ENCODE measurements around the gene UBASH3A.
"Not testable (repeated sequence)": the region's sequence is repeated elsewhere in the genome, so short reads cannot be mapped to it uniquely, and the experiment has no call there.

UBASH3A gene

DNA sequence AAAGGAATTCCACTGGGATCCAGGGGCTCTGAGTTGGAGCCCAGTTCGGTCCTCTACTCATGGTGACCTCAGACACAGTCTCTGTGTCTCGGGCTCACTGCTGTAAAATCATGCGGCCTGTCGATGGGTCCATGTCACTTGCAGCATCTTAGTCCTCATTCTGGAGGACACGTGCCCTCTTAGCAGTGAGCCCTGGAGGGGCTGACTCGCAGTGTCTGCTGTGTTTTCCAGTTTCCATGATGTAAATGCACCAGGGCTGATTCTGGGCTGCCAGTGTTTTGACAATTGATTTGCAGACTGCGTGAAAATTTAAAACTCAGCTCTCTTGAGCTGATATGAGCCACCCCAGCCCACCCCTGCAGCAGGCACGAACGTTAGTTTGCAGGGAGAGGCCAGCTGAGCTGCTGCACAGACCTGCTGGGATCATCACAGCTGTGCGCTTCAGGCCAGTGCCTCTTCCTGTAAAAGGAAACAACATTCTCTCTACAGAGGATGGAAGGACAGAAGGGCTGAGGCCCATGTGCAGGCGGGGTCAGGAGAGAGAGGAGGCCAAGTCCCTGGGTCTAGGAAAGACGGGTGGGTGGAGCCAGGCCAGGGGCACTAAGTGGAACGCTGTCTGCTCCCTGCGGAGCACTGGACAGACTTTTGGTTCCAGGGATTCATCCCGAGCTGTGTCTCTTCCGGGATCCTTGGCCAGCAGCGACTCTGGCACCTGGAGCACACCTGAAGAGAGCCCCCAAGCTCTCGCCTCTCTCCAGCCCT lies 49.7 kb downstream of the UBASH3A start:
- FAIRE-seq: no peak

DNA sequence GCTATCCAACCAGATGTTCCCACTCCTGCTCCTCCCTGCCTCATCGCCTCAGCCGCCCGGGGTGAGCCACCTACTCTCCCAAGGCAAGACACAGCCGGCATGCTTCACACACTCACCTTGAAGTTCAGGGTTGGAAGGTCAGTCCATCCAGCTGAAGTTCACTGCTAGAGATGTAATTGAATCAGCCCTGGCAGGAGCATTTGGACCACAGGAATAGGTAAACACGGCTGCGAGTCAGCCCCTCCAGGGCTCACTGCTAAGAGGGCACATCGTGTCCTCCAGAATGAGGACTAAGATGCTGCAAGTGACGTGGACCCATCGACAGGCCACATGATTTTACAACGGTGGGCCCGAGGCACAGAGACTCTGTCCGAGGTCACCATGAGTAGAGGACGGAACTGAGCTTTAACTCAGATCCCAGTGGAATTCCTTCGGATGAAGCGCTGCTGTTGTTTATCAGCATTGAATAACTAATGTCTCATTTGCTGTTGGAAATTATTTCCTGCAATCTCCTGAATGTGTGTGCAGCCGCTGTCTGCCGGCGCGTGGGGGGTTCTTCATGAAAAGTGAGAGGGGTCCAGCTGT lies 50.4 kb downstream of the UBASH3A start:
- no peak for FAIRE-seq

DNA sequence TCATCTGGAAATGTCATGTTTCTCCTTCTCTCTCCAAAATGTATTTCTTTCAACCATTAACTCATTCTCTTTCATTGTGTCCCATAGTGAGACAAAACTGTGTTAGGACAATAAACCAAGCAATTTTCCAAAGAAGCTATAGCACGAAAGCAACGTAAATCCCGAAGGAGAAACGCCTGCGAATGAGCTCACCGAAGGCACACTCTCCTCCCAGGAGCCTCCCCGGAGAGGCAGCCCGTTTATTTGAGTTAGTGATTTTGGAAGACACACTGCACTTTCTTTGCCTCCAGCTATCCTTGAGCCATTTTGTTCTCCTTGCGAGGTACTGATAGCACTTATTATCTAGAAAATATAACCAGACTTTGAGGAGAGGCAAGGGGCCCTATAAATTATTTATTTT lies 51.1 kb downstream of the UBASH3A start:
- no peak for FAIRE-seq

DNA sequence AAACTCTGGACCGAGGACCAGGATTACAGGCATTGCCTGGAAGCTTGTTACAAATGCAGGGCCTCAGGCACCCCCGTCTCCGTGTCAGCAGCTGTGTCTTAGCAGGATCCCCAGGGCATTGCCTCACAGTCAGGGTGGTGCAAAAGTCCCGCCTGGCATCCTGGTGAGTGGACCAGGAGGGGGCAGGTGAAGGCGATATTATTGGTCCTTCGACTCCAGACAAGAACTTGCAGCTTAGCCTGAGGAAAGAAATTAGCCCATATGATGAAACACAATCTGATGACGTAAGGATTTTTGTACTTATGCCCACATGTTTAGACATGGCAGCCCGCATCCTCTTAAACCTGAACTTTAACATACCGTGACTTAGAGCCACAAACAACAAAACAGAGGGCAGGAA lies 51.5 kb downstream of the UBASH3A start:
- no peak for FAIRE-seq

DNA sequence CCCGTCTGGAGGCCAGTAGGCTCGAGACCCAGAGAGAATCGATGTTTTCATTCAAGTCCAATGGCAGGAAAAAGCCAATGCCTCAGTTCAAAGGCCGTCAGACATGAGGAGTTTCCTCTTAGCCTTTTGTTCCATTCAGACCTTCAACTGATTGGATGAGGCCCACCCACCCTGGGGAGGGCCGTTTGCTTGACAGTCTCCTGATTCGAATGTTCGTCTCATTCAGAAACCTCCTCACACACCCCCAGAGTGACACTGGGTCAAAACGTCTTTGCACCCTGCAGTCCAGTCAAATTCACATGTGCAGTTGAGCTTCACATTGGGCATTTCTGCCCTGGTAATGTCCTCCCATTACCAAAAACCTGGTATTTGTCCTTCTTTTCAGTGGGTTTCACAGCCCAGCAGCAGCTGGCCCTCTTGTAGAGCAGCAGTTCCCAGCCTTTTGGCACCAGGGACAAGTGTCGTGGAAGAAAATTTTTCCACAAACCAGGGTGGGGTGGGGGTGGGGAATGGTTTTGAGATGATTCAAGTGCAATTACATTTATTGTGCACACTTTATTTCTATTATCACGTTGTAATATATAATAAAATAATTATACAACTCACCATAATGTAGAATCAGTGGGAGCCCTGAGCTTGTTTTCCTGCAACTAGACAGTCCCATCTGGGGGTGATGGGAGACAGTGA lies 52.2 kb downstream of the UBASH3A start:
- no peak for FAIRE-seq

DNA sequence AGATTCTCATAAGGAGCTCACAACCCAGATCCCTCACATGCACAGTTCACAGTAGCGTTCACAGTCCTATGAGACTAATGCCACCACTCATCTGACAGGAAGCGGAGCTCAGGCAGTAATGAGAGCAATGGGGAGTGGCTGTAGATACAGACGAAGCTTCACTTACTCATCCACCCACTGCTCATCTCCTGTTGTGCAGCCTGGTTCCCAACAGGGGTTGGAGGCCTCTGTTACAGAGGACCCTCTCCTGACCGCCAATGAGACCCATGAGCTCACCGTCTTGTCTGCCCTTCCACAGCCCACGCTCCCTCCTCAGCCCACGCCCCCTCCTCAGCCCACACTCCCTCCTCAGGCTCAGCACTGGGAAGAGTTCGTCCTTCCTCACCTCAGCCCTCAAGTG lies 52.8 kb downstream of the UBASH3A start:
- FAIRE-seq: no peak

DNA sequence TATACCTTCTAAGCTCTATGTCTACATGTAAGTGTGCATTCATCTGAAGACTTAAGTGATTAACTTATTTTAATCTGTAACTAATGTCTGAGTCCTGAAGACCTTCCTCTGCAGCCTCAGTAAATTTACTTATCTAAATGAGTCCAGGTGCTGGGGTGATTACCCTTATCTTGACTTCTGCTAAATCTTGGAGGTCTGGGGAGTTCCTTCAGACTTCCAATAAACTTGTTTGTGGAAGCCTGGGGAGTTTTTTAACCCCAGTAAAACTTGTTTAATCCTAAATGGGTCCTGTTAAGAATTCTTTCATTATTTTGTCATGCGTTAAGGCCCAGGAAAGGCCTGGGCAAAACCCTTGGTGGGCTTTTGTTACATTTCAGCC lies 55.4 kb downstream of the UBASH3A start:
- FAIRE-seq: no peak

DNA sequence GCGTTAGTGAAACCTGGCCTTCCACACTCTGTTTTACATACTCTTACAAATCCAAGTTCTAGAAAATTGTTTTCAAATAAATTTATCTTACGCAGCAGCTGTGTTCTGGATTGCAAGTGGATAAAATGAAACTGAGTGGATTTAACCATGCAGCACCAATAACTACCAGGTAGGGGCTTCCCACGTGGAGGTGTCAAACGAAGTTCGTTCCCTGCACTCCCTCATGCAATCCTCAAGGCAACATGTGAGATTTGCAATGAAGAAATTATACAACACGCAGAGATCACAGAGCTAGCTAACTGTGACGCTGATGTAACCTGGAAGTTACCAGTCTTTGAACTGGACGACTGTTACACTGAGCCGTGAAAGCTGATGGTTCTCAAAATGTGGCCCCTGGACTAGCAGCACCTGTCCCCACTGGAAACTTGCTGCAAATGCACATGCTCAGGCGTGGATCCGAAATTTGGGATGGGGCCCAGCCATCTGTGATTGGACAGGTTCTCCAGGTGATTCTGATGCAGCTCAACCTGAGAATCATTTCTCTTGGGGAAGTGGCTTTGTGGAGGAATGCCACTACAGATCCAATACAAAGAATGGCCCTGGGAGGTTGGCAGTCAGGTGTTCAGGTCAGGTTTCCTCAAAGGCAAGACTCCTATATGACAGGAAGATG lies 56.0 kb downstream of the UBASH3A start:
- no peak for FAIRE-seq

DNA sequence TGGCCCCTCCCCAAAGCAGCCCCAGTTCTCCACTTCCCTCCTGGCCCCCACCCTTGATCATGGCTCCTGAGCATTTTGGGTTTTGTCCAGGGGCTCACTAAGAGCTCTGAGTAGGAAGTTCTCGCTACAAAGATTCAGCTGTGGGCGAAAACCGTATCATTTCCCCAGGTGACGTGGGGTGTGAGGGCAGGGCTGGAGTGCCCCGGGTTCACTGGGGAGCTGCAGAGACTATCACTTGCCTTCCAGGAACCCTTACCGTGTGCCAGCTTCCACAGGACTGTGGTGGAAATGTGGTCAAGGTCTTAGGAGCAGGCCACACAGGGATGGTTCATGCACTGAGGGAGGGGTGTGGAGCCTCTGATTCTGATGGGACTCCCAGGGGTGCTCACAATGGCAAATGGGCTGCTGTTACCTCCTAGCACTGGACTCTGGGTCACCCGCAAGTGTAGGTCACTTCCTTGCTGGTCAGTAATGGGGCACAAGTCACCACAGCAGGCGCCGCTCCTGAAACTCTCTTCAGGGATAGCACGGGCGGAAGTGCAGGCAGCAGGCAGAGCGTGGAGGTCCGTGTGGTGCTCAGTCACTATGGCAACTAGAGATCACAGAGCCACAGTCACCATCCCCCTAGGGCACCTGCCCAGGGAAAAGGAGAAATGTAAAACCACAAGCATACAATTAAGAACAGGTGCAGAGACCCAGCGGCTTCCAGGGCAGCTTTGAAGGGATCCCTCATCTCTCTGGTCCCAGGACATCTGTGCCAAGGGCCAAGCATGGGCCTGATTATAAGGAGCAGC lies 56.9 kb downstream of the UBASH3A start:
- FAIRE-seq: no peak

DNA sequence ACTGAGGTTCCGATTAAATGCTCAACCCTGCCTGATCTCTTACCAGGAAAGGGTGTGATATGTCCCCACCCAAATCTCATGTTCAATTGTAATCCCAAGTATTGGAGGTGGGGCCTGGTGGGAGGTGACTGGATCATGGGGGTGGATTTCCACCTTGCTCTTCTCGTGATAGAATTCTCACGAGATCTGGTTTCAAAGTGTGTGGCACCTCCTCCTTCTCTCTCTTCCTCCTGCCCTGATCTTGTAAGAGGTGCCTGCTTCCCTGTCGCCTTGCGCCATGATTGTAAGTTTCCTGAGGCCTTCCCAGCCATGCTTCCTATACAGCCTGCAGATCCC lies 57.5 kb downstream of the UBASH3A start:
- no peak for FAIRE-seq

DNA sequence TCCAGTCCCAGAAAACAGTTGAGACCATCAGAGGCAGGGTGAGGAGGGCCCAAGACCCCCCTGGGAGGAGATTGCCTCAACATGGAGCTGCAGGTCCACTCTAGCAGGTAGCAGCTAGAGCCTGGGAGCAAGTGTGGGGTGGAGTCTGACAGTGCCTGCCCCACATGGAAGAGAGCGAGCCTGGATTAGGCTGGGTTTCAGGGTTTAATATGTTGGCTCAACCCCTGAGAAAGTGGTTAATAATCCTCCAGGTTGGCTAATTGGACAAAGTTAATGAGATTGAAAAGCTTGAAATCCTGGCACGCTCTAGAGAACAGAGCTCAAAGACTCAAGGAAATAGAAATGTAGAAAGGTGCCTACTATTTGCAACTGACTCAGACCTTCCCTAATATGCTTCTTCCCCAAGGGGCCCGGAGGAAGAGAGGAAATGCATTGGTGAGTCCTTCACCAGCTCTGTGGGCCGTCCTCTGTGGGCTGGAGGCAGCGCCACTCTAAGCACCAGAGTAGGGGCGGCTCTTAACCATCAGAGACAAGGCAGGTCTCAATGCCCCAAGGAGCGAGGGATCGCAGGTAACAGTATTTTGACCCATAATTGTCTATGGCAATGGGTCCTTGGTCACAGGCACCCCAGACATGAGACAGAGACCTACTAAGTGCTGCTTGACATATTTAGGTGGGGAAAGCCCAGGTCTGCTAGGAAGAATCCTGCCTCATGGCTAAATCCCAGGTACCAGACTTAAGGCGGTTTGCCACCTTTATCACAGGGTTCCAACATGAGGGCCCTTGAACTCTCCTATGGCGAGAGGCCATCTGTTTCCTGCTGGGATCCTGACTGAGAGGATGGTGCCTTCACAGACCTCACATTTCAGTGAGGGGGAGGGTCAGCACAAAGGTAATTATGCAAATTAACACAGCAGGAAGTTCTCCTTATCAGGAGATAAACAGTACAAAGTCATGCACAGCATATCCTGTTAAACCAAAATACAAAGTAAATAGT lies 58.5 kb downstream of the UBASH3A start:
- FAIRE-seq: no peak

DNA sequence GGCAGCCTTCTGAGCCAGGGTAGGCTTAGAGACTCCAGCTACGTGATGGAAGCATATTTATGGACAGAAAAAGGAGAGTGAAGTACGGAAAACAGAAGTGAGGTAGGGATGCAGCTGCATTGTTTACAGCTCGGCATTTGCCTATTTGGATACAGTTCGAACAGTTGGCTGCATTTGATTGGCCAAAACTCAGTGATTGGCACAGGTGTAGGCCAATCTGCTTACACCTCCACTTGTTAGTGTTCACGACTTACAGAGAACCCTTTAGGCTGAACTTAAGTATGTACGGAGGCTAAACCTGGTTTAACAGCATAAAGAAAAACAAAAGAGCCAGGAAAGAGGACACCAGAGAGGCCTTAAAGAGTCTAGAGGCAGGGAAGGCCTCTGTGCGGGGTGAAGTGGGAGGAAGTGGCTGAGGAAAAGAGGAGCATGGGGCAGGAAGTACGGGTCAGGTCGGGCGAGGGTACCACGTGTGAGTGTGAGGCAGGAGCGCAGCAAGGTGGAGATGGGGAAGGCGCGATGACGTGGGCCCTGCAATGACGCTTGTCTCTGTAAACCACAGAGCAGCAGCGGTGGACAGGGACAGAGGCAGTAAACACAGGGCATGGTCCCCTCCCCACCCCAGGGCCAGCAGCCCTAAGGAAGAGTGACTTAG lies 60.3 kb downstream of the UBASH3A start:
- no peak for FAIRE-seq

DNA sequence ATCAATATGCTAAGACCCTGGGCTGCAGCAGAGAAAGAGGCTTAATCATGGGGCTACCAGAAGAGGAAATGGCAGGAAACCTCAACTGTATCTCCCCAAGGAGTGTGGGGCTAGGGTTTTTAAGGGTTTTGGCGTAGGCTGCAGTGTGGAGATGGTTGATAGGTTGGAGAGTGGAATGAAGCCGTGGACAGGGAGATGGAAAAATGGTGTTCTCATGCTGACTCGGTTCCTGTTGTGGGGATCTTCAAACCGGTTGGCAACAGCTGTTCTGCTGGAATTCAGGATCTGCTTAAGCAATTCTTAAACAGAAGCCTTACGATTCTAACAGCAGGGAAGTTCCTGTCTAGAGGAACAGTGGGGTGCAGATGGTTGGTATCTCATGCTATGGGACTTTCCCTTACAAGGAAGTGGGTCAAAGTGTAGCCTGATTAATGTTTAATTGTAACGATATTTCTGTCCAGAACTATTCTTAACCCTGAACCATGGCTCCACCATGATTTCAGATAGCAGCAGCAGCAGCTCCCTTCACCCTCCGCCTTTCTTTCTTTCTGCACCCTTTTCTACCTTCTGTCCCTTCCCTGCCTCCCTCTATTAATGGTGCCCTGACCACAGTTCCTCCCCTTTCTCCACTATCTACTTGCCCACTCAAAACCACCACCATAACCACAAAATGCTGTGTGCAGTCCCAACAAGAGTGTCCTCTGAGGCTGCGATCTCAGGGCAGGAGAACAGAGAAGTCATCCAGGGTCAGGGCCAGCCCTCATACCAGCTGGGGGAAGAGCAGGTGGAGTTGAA lies 61.5 kb downstream of the UBASH3A start:
- no peak for FAIRE-seq

DNA sequence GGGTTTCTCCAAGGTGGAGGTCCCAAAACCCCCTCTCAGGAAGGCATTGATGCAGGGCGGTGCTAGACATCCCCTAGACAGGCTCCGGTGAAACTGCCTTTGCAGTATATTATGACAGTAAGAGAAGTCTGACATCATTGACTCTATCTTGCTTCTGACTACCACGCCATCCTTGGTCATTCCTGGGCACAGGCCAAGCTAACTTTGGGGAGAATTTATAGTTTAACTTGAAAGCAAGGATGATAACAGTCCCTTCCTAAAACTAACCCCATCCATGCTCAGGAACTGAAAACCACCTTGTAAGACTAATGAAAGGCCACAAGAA lies 62.1 kb downstream of the UBASH3A start:
- no peak for FAIRE-seq

DNA sequence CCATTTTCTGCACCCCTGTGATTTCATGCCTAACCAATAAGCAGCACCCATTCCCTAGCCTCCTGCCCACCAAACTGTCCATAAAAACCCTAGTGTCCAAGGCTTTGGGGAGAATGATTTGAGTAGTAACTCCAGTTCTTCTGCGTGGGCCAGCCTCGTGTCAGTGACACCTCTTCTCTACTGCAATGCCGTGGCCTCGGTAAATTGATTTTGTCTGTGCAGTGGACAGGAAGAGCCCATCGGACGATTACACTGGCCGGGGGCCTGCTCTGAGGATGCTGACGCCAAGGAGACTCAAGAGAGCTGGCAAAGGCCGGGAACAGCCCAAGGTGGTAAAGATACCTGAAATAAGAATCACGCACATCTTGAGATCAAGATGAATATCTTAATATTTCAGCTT lies 63.0 kb downstream of the UBASH3A start:
- no peak for FAIRE-seq

DNA sequence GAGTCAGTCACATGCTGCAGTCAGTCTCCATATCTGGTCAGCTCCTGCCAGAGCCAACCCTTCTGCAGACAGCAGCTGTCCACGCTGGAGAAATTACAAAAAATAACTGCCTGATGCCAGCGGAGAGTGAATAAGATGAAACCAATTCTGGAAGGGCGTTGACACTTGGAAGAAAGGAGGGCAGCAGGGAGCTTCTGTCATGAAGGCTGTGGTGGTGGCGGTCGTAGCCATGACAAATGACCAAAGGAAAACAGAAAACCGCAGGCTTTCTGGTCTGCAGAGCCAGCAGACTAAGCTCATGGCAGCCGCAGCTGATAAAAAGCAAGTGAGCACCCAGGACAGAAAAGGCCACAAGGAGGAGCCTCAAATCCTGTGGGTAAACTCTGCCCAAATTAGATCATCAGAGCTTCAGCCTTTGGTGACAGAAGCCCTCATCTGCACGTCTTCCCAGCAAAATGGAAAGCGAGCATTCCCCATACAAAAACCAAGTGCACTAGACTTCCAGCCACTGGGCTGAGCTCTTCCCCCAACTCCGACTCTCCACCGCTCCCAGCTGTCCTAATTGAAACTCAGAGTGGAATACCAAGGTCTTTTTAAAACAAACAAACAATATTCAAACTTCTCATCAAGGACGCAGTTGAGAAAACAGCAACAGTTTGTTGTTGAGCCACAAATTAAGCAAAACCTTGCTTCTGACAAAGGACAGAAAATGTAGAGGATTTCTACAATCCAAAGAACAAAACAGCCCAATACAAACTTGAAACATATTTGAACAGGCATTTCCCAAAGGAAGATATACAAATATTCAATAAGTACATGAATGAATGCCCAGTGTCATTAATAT lies 63.7 kb downstream of the UBASH3A start:
- no peak for FAIRE-seq

DNA sequence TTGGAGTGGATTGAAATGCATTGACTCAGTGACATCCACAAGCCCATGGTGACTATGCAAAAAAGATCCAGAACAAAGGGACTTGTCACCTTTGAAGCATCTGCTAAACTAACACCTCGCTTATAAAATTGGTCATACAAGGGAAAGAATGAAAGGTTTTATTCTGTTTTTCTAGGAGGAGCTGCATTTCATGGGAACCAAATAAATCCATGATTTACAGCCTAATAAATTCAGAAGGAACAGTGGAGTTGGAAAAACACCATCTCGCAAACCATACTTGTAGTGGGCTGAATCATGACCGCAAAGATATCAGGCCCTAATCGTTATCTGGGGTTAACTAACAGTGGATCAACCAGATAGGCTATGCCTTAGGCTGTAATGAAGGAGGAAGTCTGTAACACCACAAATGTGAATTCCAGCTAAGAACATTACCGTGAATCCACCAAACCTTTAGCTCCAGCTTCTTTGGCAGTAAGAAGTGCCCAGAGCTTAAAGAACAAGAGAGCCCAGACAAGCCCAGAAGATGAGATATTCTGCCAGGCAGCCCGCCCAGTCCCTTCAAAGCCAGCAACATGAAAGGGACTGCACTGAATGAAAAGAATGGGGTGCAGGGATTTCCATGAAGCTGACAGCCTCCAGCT lies 64.9 kb downstream of the UBASH3A start:
- no peak for FAIRE-seq

DNA sequence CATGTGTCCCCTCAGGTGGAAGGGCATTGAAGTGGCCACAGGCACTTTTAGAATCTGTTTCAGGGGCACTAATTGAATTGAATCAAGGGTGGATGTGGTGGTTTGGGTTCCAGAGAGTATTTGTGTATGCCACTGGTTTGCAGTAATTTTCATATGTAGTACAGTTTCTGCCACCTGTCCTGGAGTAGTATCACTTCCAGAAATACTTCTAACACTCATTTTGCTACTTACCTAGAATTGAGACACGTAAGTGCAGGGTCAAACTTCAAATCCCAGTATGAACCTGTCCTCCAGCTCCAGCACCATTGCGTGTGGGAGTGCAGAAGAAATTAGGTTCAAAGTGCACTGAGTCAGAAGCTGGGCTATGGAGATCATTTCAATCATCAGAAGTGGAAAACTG lies 65.6 kb downstream of the UBASH3A start:
- no peak for FAIRE-seq

DNA sequence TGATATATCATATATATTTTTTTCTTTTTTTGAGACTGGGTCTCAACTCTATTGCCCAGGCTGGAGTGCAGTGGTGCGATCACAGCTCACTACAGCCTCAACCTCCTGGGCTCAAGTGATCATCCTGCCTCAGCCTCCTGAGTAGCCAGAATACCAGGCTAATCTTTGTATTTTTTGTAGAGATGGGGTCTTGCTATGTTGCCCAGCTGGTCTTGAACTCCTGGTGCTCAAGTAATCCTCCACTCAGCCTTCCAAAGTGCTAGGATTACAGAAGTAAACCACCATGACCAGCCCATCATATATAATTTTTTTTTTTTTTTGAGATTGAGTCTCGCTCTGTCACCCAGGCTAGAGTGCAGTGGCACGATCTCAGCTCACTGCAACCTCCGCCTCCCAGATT lies 66.0 kb downstream of the UBASH3A start:
- FAIRE-seq: not testable (repeated sequence)
